Right forelimb (tissue), 1 donor: ENCODE data around the gene CHRNB2.
"Not testable (repeated sequence)": the region's sequence is repeated elsewhere in the genome, so short reads cannot be mapped to it uniquely, and the experiment has no call there.

Experiments used
- DNase-seq: peaks from one replicate; pipeline ENCODE4 v3.0.0-alpha.2; 2018

Gene CHRNB2

GRCh38 chr1:154567386-154568156 lies at the start of gene CHRNB2:
Gene CHRNB2, plus strand, starts transcription at chr1:154567778. Its CDS starts 267 bp downstream, at chr1:154568045.
- DNase-seq: peak; percentile 83

- no peak for DNase-seq
These were observed 48.0 kb upstream of the CHRNB2 start for GRCh38 chr1:154519591-154519991.

- no peak for DNase-seq
These were observed 47.2 kb upstream of the CHRNB2 start for GRCh38 chr1:154520333-154520732.

- DNase-seq: no peak
These were observed 45.9 kb upstream of the CHRNB2 start for GRCh38 chr1:154521695-154522094.

GRCh38 chr1:154524881-154525280 lies 42.7 kb upstream of the CHRNB2 start:
- no peak for DNase-seq

GRCh38 chr1:154527192-154527591 lies 40.4 kb upstream of the CHRNB2 start:
- DNase-seq: no peak

- no peak for DNase-seq
These were observed 38.3 kb upstream of the CHRNB2 start for GRCh38 chr1:154529308-154529707.

GRCh38 chr1:154531950-154532349 lies 35.6 kb upstream of the CHRNB2 start:
- DNase-seq: not testable (repeated sequence)

- no peak for DNase-seq
These were observed 33.4 kb upstream of the CHRNB2 start for GRCh38 chr1:154533952-154534844.

GRCh38 chr1:154536570-154536969 lies 31.0 kb upstream of the CHRNB2 start:
- no peak for DNase-seq

- no peak for DNase-seq
These were observed 27.8 kb upstream of the CHRNB2 start for GRCh38 chr1:154539486-154540483.

GRCh38 chr1:154541231-154541630 lies 26.3 kb upstream of the CHRNB2 start:
- DNase-seq: no peak

- no peak for DNase-seq
These were observed 21.1 kb upstream of the CHRNB2 start for GRCh38 chr1:154546264-154547063.

GRCh38 chr1:154547105-154547732 lies 20.4 kb upstream of the CHRNB2 start:
- DNase-seq: no peak

- no peak for DNase-seq
These were observed 19.6 kb upstream of the CHRNB2 start for GRCh38 chr1:154548028-154548427.

GRCh38 chr1:154549202-154549770 lies 18.3 kb upstream of the CHRNB2 start:
- no peak for DNase-seq

GRCh38 chr1:154550070-154550469 lies 17.5 kb upstream of the CHRNB2 start:
- DNase-seq: no peak

- no peak for DNase-seq
These were observed 16.9 kb upstream of the CHRNB2 start for GRCh38 chr1:154550657-154551056.

- no peak for DNase-seq
These were observed 16.1 kb upstream of the CHRNB2 start for GRCh38 chr1:154551474-154551873.

GRCh38 chr1:154552036-154552435 lies 15.5 kb upstream of the CHRNB2 start:
- no peak for DNase-seq
